ENCODE data around the gene SYNC. TPM values are rescaled to one million over a fixed set of nuclear protein-coding genes. Genes with fewer than 3 reads are reported as not detected.

Gene SYNC
- total and polyA plus RNA-seq, 9 donors, result 3.0 to 13.5 (median 9.8) TPM

DNA sequence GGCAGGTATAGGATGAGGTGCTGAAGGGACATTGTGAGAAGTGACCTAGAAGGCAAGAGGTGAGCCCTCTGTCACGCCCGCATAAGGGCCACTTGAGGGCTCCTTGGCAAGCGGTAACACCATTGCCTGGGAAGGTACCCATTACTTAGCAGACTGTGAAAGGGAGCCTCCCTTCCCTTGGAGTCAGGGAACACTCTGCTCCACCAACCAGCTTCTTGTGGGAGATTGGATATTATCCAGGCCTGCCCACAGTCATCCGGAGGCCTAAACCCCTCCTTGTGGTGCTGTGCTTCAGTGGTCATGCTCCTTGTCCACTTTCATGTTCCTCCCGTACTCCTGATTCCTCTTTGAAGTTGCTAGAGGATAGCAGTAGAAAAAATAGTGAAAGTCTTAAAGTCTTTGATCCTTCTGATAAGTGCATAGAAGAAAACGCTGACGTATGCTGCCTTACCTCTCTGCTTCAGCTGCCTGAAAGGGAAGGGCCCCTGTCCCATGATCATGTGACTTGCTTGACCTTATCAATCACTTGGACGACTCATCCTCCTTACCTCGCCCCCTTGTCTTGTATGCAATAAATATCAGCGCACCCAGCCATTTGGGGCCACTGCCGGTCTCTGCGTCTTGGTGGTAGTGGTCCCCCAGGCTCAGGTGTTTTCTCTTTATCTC, 35.5 kb downstream of the SYNC start:
- no peak overlapping the region for H3K27ac ChIP-seq
- H3K36me3 ChIP-seq, result no peaks in the 10 kb centered on the region
- DNase-seq, result no peak
- TF ChIP-seq EP300 (IDR thresholded peaks at IDR 0.05) (no peak), POLR2A (IDR thresholded peaks at IDR 0.05) (no peak)
- TF ChIP-seq, protein P1, sequence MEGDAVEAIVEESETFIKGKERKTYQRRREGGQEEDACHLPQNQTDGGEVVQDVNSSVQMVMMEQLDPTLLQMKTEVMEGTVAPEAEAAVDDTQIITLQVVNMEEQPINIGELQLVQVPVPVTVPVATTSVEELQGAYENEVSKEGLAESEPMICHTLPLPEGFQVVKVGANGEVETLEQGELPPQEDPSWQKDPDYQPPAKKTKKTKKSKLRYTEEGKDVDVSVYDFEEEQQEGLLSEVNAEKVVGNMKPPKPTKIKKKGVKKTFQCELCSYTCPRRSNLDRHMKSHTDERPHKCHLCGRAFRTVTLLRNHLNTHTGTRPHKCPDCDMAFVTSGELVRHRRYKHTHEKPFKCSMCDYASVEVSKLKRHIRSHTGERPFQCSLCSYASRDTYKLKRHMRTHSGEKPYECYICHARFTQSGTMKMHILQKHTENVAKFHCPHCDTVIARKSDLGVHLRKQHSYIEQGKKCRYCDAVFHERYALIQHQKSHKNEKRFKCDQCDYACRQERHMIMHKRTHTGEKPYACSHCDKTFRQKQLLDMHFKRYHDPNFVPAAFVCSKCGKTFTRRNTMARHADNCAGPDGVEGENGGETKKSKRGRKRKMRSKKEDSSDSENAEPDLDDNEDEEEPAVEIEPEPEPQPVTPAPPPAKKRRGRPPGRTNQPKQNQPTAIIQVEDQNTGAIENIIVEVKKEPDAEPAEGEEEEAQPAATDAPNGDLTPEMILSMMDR (IDR thresholded peaks at IDR 0.05), result no peak
- no peaks in the 10 kb centered on the region for H3K27me3 ChIP-seq
- WGBS, 3 donors, result 75 to 80% (median 79%) methylated on average over 12 of the region's 12 CpGs
- intact Hi-C loops (cut with DNase I), result no loop called here
- H3K9me3 ChIP-seq, result no peaks in the 10 kb centered on the region
- no peak overlapping the region for H3K4me3 ChIP-seq
- H3K4me1 ChIP-seq (ENCODE audit: insufficient read depth), result no peaks in the 10 kb centered on the region

DNA sequence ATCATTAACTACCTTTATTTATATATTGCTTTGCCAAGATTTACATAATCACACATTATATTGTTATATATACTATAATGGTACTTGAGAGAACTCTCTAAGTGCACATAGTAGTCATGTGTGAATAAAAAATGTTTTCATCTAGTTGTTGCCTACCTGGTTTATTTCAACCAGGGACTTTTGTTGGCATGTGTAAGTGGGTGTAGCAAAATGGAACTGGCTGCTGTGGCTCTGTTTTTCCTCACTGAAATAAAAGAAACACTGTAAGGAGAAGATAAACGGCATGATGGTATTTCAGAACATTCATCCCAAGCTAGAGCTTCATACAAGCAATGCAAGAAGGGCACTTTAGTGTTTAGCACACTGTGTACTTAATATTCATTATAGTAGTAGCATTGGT, 36.7 kb downstream of the SYNC start:
- no peaks in the 10 kb centered on the region for H3K4me1 ChIP-seq (ENCODE audit: insufficient read depth)
- no peak for DNase-seq
- no peaks in the 10 kb centered on the region for H3K27me3 ChIP-seq
- intact Hi-C loops (cut with DNase I), result no loop called here
- 15 to 33% (median 26%) methylated on average over 1 of the region's 1 CpG for WGBS, 3 donors
- no peak overlapping the region for H3K27ac ChIP-seq
- H3K4me3 ChIP-seq, result no peak overlapping the region
- TF ChIP-seq EP300 (IDR thresholded peaks at IDR 0.05) (no peak), POLR2A (IDR thresholded peaks at IDR 0.05) (no peak)
- TF ChIP-seq, protein P1 (IDR thresholded peaks at IDR 0.05), result no peak
- H3K36me3 ChIP-seq, result no peaks in the 10 kb centered on the region
- H3K9me3 ChIP-seq, result no peaks in the 10 kb centered on the region

DNA sequence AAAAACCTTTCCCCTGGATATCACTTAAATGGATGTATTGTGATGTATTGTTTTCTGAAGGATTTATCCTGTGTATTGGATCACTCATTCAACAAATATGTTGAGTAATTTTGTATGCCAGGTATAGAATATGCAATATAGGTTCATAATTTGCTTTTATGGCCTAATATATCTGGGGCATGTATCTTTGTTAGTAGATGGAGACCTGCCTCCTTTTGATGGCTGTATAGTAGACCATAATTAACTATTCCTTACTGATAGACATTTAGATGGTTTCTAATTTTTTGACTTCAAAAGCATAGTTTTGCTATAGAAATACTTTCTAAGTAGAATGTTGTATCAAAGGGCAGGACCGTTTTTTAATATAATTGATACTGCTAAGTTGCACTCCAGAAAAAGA, 43.0 kb downstream of the SYNC start:
- no peaks in the 10 kb centered on the region for H3K27me3 ChIP-seq
- H3K36me3 ChIP-seq, result no peaks in the 10 kb centered on the region
- H3K9me3 ChIP-seq, result no peaks in the 10 kb centered on the region
- H3K27ac ChIP-seq, result no peak overlapping the region
- peaks cover 6% of the 10 kb centered on the region for H3K4me1 ChIP-seq (ENCODE audit: insufficient read depth)
- 75 to 93% (median 85%) methylated on average over 1 of the region's 1 CpG for WGBS, 3 donors
- TF ChIP-seq EP300 (IDR thresholded peaks at IDR 0.05) (no peak), POLR2A (IDR thresholded peaks at IDR 0.05) (no peak)
- TF ChIP-seq, protein P1 (IDR thresholded peaks at IDR 0.05), result no peak
- H3K4me3 ChIP-seq, result no peak overlapping the region
- no peak for DNase-seq
- intact Hi-C loops (cut with DNase I), result loop anchor here in 1 of 4 donors (10.0 kb wide), 1 partner anchor 45 kb away; the partner anchor contains the start of gene SYNC

DNA sequence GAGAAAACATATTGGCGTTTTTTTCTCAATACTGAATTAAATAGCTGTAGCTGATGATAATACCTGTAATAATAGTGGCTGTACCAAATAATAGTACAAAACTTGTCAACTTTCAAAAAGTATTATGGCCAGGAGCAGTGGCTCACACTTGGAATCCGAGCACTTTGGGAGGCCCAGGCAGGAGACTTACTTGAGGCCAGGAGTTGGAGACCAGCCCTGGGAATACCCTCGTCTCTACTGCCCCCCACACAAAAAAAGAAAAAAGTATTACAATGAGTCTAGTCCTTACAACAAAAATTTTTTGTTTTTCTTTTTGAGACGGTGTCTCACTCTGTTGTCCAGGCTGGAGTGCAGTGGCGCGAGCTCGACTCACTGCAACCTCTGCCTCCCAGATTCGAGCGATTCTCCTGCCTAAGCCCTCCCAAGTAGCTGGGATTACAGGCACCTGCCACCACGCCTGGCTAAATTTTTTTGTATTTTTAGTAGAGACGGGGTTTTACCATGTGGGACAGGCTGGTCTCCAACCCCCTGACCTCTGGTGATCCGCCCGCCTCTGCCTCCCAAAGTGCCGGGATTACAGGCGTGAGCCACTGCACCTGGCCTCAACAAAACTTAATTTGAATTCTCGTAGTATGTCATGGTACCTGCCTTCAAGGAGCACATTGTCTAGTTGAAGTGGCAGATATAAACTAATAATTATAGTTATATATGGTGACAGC, 50.2 kb downstream of the SYNC start:
- Histone ChIP-seq H3K36me3 (no peaks in the 10 kb centered on the region), H3K27ac (no peak overlapping the region), H3K4me3 (peak overlapping the region; percentile 54), H3K4me1 (ENCODE audit: insufficient read depth) (peaks cover 7% of the 10 kb centered on the region), H3K9me3 (no peaks in the 10 kb centered on the region), H3K27me3 (no peaks in the 10 kb centered on the region)
- intact Hi-C loops (cut with DNase I), result loop anchor here in 1 of 4 donors (10.0 kb wide), 1 partner anchor 52 kb away; the partner anchor contains the start of gene SYNC
- 77 to 83% (median 77%) methylated on average over 16 of the region's 16 CpGs for WGBS, 3 donors
- DNase-seq, result no peak
- TF ChIP-seq, protein P1 (IDR thresholded peaks at IDR 0.05), result no peak
- TF ChIP-seq EP300 (IDR thresholded peaks at IDR 0.05), result no peak
- no peak for TF ChIP-seq POLR2A (IDR thresholded peaks at IDR 0.05)
